SK-N-SH treated with all-trans-retinoic acid at 6 μM for 48 hours (cell line): Measurements from ENCODE around the gene PEX1.
"Not testable (repeated sequence)": the region's sequence is repeated elsewhere in the genome, so short reads cannot be mapped to it uniquely, and the experiment has no call there.

ENCODE experiments used
- BACH2 ChIP-seq: fragments of 250-450 bp; sonication (Bioruptor Pico); IDR thresholded peaks from 2 replicates; pipeline ENCODE4 v1.9.0; 2021; ENCODE audit warnings: mild to moderate bottlenecking, borderline replicate concordance
- CSDC2 ChIP-seq: fragments of 250-450 bp; sonication (Bioruptor Pico); IDR thresholded peaks from 2 replicates; pipeline ENCODE4 v1.5.0; 2020; ENCODE audit warnings: mild to moderate bottlenecking, moderate library complexity
- GLIS3 ChIP-seq: fragments of 250-450 bp; sonication (Bioruptor Pico); IDR thresholded peaks from 2 replicates; pipeline ENCODE4 v1.5.0; 2020; ENCODE audit warnings: mild to moderate bottlenecking, moderate library complexity
- ISL1 ChIP-seq: fragments of 250-450 bp; sonication (Bioruptor Pico); IDR thresholded peaks from 2 replicates; pipeline ENCODE4 v2.1.2; 2022; ENCODE audit warnings: mild to moderate bottlenecking, moderate library complexity
- OSR1 ChIP-seq: fragments of 250-450 bp; sonication (Bioruptor Pico); IDR thresholded peaks from 2 replicates; pipeline ENCODE4 v1.8.0; 2022; ENCODE audit warnings: moderate library complexity, mild to moderate bottlenecking, inconsistent platforms
- PATZ1 ChIP-seq: fragments of 250-450 bp; sonication (Bioruptor Pico); IDR thresholded peaks from 2 replicates; pipeline ENCODE4 v1.8.0; 2020; ENCODE audit warnings: mild to moderate bottlenecking, moderate library complexity, borderline replicate concordance
- POU6F1 ChIP-seq: fragments of 250-450 bp; sonication (Bioruptor Pico); IDR thresholded peaks from 2 replicates; pipeline ENCODE4 v1.8.0; 2021; ENCODE audit warnings: low read depth, mild to moderate bottlenecking, moderate library complexity, borderline replicate concordance
- PPARA ChIP-seq: fragments of 250-450 bp; sonication (Bioruptor Pico); IDR thresholded peaks from 2 replicates; pipeline ENCODE4 v1.5.0; 2020; ENCODE audit warnings: mild to moderate bottlenecking, borderline replicate concordance
- SNAI2 ChIP-seq: fragments of 250-450 bp; sonication (Bioruptor Pico); IDR thresholded peaks from 2 replicates; pipeline ENCODE4 v1.5.0; 2020; ENCODE audit warnings: mild to moderate bottlenecking, moderate library complexity
- TCF4 ChIP-seq: fragments of 250-450 bp; sonication (Bioruptor Pico); IDR thresholded peaks from 2 replicates; pipeline ENCODE4 v1.8.0; 2021; ENCODE audit warnings: mild to moderate bottlenecking, moderate library complexity, borderline replicate concordance
- ZNF565 ChIP-seq: fragments of 450-650 bp; formaldehyde crosslinking; conservative IDR thresholded peaks from 2 replicates; pipeline ENCODE4 v1.5.0; 2020; ENCODE audit warnings: low read depth, mild to moderate bottlenecking, moderate library complexity
- ZNF70 ChIP-seq: fragments of 450-650 bp; formaldehyde crosslinking; IDR thresholded peaks from 2 replicates; pipeline ENCODE4 v1.5.0; 2020; ENCODE audit warnings: mild to moderate bottlenecking, moderate library complexity

DNA sequence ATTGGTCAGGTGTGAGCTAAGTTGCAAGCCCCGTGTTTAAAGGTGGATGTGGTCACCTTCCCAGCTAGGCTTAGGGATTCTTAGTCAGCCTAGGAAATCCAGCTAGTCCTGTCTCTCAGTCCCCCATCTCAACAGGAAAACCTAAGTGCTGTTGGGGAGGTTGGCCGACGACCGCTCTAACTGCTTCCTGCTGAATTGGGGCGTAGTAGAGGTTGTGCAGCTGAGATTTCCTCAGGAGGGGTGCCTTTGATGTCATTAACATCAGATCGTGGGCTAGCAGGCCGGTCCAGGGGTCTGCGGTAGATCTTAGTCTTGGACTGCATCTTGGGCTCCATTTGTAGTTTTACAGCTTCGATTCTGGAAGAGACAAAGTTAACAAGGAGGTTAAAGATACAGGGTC is 59.7 kb downstream of the PEX1 start:
- not testable (repeated sequence) for TF ChIP-seq GLIS3 (CRISPR knock-in tag); TCF4 (CRISPR knock-in tag); CSDC2 (CRISPR knock-in tag); POU6F1 (CRISPR knock-in tag); BACH2 (CRISPR knock-in tag); ZNF70; PPARA; SNAI2 (CRISPR knock-in tag); PATZ1 (CRISPR knock-in tag); ISL1 (CRISPR knock-in tag); OSR1 (CRISPR knock-in tag); ZNF565
